ENCODE data around the gene PRKAG2. TPM values are rescaled to one million over a fixed set of nuclear protein-coding genes. Genes with fewer than 3 reads are reported as not detected.

The PRKAG2 gene
- total and polyA plus RNA-seq, 2 of the 8 experiments (the other 6 are each of a cell fraction or from before 2014, with no cell fraction given): 7.5 to 18.1 TPM

DNA sequence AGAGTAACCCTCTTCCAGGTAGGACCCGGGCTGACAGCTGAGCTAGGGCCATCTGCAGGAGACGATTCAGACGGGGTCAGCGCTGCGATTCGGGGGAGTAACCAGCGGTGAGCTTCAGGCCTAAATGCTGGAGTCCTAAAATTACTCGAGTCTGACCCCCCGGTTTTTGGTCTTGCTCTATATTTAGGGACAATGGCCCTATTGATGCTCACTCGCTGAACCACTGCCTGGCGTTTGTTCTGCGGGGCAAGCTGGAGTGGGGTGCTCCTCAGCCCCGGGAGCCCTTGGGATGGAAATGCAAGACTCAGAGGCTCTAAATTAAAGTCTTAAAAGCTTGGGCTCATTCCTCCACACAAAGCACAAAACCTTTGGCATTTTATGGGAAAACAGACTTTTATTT, 120.0 kb downstream of the PRKAG2 start (continued):
- no peak for TF ChIP-seq BCL11A (IDR thresholded peaks at IDR 0.05; ENCODE audit: low read depth in 2 of 2, low read length in 2 of 2)
- no peak for TF ChIP-seq POLR2AphosphoS5 (IDR thresholded peaks at IDR 0.05; ENCODE audit: low read depth, low read length)
- no peak for TF ChIP-seq SUZ12 (IDR thresholded peaks at IDR 0.05; ENCODE audit: low read length)

Data from H1 (cell line).